ENCODE data around the gene RBMS3. TPM values are rescaled to one million over a fixed set of nuclear protein-coding genes. Genes with fewer than 3 reads are reported as not detected.

Gene RBMS3
- total RNA-seq, 1 donor from 2014 or later = 3.8 TPM

- H3K27ac Mint-ChIP-seq = no peak overlapping the region
- H3K36me3 Mint-ChIP-seq (ENCODE audit: insufficient read depth) = peaks cover 1% of the 10 kb centered on the region
- peaks cover 4% of the 10 kb centered on the region for H3K4me1 Mint-ChIP-seq (ENCODE audit: low read depth)
- H3K9me3 Mint-ChIP-seq (ENCODE audit: low read depth) = peaks cover 6% of the 10 kb centered on the region
- TF ChIP-seq CTCF (IDR thresholded peaks at IDR 0.05; ENCODE audit: unreplicated experiment) = no peak
- H3K4me3 Mint-ChIP-seq (ENCODE audit: low read depth) = no peak overlapping the region
- H3K27me3 Mint-ChIP-seq = no peaks in the 10 kb centered on the region
- DNase-seq (ENCODE audit: low spot score, unreplicated experiment) = no peak
These were observed 205.2 kb downstream of the RBMS3 start for GRCh38 chr3:29486096-29486495.

GRCh38 chr3:29486917-29487316 is 206.0 kb downstream of the RBMS3 start:
- Mint-ChIP-seq H3K27me3 (no peaks in the 10 kb centered on the region), H3K4me3 (ENCODE audit: low read depth) (no peak overlapping the region), H3K27ac (peak overlapping the region; percentile 14), H3K4me1 (ENCODE audit: low read depth) (peaks cover 4% of the 10 kb centered on the region), H3K36me3 (ENCODE audit: insufficient read depth) (peaks cover 1% of the 10 kb centered on the region), H3K9me3 (ENCODE audit: low read depth) (peaks cover 9% of the 10 kb centered on the region)
- DNase-seq (ENCODE audit: low spot score, unreplicated experiment) = no peak
- no peak for TF ChIP-seq CTCF (IDR thresholded peaks at IDR 0.05; ENCODE audit: unreplicated experiment)

- no peak for TF ChIP-seq CTCF (IDR thresholded peaks at IDR 0.05; ENCODE audit: unreplicated experiment)
- Mint-ChIP-seq H3K4me1 (ENCODE audit: low read depth) (peaks cover 4% of the 10 kb centered on the region), H3K27ac (no peak overlapping the region)
These were observed 208.1 kb downstream of the RBMS3 start for GRCh38 chr3:29488922-29489321.

GRCh38 chr3:29493109-29493508 is 212.2 kb downstream of the RBMS3 start:
- no peak for DNase-seq (ENCODE audit: low spot score, unreplicated experiment)
- Mint-ChIP-seq H3K4me3 (ENCODE audit: low read depth) (no peak overlapping the region), H3K36me3 (ENCODE audit: insufficient read depth) (no peaks in the 10 kb centered on the region), H3K4me1 (ENCODE audit: low read depth) (no peaks in the 10 kb centered on the region), H3K9me3 (ENCODE audit: low read depth) (peaks cover 10% of the 10 kb centered on the region), H3K27ac (no peak overlapping the region), H3K27me3 (no peaks in the 10 kb centered on the region)
- no peak for TF ChIP-seq CTCF (IDR thresholded peaks at IDR 0.05; ENCODE audit: unreplicated experiment)

More at GRCh38 chr3:29488922-29489321, 208.1 kb downstream of the RBMS3 start:
- peaks cover 10% of the 10 kb centered on the region for H3K9me3 Mint-ChIP-seq (ENCODE audit: low read depth)
- no peaks in the 10 kb centered on the region for H3K36me3 Mint-ChIP-seq (ENCODE audit: insufficient read depth)
- no peaks in the 10 kb centered on the region for H3K27me3 Mint-ChIP-seq
- H3K4me3 Mint-ChIP-seq (ENCODE audit: low read depth) = no peak overlapping the region
- DNase-seq (ENCODE audit: low spot score, unreplicated experiment) = no peak

- Mint-ChIP-seq H3K4me3 (ENCODE audit: low read depth) (no peak overlapping the region), H3K4me1 (ENCODE audit: low read depth) (no peaks in the 10 kb centered on the region), H3K9me3 (ENCODE audit: low read depth) (peaks cover 10% of the 10 kb centered on the region), H3K36me3 (ENCODE audit: insufficient read depth) (no peaks in the 10 kb centered on the region), H3K27ac (no peak overlapping the region), H3K27me3 (no peaks in the 10 kb centered on the region)
- no peak for DNase-seq (ENCODE audit: low spot score, unreplicated experiment)
- no peak for TF ChIP-seq CTCF (IDR thresholded peaks at IDR 0.05; ENCODE audit: unreplicated experiment)
These were observed 213.6 kb downstream of the RBMS3 start for GRCh38 chr3:29494305-29495036.
